Tongue (tissue), 2 donors: Measurements from ENCODE around the gene DUSP1. TPM values are rescaled to one million over a fixed set of nuclear protein-coding genes. Genes with fewer than 3 reads are reported as not detected.

ENCODE experiments used
- DNase-seq: peaks from one replicate; pipeline ENCODE4 v3.0.0-alpha.2; 2015
- total RNA-seq: library from RNA; depleted of rRNA; stranded (reverse); fragments of >200 nt; gene quantifications from one replicate; pipeline ENCODE4 v1.2.3, GENCODE V29; 2014

The DUSP1 gene
- total RNA-seq, 1 donor from 2014 or later: 301 TPM

DNA sequence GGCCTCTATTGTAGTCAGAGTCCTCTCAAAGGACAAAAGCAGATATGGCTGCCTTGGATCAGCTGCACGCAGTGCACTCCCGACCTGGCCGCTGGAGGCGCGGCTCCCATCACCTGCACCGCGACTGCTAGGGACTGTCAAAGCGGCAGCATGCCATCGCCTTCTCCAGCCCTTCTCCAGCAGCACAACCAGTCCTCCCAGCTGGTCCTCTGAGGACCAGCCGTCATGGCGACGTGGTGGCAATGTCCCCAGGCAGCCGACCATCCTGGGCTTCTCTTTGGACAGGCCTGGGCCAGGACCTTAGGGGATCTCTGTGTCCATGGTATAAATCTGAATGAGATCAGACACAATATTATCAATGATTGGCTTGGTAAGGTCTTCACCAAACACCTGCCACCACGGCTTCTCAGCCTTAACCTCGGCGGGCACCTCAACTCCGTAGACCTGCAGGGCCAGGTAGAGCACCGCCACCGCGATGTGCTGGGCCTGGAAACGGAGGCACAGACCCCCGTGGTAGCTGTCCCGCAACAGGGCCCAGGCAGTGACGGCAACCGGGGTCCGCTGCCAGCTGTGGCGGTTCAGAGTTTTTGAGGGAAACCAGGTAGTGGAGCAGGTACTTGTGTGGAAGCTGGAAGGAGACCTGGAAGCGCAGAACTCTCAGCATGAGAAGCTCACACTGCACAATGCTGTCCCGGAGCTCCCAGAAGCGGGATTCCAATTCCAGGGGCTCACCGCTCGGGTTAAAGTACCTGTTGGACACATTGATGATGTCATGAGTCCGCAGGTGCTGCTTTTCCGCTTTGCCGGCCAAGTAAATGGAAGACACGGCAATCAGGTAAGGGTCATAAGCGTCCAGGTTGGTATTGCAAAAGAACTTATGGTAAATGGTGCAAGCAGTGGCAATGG lies 8.5 kb downstream of the DUSP1 start:
- no peak for DNase-seq

DNA sequence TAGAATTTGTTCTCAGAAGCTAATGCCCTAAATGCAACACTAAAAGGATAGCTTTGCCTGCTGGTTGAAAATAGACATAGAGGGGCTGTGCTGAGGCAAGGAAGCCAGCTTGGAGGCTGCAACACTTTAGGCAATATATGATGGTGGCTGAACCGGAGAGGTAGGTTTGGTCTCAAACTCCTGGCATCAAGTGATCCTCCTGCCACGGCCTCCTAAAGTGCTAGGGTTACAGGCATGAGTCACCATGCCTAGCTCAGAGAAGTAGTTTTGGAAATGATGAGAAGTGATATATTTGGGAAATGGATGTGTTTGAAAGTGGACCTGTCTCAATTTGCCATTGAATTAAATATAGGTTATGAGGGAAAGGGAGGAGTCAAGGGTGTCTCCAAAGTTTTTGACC lies 10.0 kb downstream of the DUSP1 start:
- no peak for DNase-seq

DNA sequence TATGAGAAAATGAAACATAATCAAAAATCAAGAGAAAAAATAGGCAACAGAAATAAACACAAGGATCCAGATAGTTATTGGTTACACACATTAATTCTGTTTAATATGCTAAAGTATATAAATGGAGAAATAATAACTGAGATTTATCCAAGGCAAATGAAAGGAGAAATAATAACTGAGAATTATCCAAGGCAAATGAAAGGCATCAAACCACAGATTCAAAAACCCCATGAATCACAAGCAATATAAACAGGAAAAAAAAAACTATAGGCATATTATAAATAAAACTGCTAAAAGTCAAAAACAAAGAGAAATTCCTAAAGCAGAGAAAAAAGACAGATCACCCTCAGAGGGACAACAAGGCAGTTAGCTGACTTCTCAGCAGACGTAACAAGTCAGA lies 10.9 kb downstream of the DUSP1 start:
- DNase-seq: no peak

DNA sequence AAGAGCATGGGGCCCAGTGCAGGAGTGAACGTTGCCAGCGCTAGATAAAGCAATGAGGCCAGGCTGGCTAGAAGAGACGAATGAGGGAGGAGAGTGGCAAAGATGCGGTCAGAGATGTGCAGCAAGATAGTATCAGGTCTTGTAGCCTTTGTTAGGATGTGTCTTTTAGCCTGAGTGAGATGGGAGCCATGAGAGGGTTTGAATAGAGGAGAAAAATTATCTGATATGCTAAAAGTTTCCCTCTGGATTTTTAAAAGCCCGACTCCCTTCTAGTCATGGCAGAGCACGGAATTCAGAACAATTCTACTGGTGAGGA lies 12.2 kb downstream of the DUSP1 start:
- no peak for DNase-seq

DNA sequence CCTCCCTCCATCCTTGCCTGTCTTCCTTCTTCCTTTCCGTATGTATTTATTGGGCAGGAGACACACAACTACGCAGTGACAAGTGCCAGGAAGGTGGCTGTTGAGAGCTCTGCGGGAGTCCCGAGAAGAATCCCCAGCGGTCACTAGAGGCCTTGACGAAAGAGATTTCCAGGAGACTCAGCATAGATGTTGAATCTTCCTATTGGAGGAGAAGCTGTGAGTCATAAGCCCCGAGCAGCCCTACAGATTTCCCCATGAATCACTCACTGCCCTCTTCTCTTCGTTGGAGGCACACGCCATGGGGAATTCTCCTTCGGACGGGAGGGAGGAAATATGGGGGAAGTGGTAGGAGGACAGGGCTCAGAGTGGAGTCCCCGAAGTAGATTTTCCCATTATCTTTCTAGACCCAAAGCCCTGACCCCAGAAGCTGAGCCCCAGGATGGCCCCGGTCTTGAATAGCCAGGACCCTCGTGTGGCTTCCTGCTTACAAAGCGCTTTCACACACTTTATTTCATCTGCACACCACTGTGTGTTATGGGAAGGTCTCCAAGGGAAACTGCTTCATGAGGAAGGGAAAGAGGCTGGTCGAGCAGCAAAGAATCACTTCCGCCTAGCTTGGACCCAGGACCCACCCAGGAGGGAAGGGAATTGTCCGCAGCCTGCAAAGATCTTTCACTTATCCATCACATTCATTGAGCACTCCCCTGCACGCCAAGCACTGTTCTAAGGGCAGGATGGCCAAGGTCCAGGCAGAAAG lies 12.7 kb downstream of the DUSP1 start:
- no peak for DNase-seq

DNA sequence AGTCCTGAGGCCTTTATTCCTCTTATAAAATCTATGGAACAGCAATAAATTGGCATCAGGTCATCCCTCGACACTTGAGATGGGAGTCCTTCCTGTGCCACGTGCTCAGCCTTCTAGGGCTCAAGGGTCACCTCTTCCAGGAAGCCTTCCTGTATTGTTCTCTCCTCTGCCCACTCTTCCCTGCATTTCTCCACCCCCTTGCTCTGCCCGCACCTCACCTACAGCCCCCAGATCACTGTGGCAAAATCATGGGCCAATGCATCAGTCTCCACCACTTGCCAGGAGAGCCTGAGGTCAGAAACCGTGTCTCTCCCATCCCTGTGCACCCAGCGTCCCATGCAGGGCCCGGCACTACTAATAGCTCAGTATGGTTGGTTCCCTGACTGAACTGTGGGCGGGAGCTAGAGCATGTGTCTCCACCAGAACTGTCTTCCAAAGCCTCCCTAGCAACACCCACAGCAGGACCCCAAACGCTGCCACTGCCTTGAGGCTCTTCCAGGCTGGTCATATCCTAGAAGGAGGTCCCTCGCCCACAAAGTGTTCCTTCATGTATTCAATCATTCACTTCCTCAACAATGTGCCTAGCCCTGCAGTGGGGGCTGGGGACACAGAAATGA lies 13.5 kb downstream of the DUSP1 start:
- no peak for DNase-seq

DNA sequence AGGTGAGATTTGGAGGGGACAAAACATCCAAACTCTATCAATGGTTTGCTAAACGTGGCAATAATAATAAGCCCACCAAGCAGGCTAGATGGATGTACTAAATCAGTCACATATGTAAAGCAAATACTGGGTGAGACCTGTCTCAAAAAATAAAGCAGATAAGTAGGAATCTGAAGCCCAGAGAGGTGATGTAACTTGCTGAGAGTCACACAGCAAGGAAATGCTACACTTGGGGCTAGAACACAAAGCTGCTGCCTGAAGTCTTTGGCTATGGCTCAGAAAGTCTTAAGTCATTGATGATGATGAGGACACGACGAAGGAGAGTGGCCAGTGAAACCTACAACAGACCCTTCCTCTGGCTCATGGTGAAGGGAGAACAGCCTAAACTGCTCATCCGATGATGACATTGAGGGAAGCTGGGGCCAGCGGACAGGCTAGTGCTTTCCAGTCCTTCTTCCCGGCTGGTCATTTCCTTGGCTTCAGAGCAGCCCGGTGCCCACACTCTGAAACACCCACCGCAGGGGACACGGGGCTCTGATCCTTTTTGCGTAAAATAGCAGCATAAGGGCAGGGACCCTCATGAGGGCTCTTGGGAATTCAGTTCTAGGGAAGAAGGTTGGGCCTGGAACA lies 14.1 kb downstream of the DUSP1 start:
- no peak for DNase-seq

DNA sequence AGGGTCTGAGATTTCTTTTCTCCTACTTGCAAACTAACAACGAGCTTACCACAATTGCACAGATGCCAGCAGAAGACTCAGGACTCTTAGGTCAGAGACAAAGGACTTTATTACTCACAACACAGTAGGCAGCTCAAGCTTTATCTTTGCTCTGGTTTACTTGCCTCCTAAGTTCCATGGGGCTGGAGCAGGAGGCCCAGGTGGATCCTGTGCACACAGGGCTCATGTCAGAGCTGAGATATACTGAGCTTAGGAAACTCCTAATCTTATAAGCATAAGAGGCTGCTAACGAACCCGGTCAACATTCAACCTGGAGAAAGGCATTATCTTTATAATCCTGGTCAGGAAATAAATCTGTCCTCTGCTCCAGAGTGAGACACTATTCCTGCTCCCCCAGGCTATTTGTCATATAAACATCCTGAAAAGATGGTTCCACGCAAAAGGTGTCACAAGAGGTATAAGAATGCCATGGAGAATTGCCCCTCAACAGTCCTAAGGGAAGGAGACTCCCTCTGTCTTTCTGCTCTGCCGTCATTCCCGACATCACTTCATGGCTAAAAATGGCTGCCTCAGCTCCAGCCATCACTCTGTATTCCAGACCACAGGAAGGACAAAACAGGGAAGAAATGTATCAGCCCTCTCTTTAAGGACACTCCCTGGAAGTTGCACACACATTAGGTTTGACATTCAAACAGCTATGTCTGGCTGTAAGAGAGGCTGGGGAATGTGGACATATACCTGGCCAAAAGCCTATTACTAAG lies 16.2 kb downstream of the DUSP1 start:
- DNase-seq: no peak

DNA sequence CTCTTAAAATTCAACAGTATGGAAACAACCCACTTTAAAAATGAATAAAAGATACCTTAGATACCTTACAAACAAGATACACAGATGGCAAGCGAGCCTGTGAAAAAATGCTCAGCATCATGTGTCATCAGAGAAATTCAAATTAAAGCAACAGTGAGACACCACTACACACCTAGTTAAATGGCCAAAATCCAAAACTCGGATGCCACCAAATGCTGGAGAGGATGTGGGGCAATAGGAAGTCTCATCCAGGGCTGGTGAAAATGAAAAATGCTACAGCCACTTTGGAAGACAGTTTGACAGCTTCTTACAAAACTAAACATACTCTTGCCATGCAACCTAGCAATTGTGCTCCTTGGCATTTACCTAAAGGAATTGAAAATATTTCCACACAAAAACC lies 17.9 kb downstream of the DUSP1 start:
- no peak for DNase-seq

DNA sequence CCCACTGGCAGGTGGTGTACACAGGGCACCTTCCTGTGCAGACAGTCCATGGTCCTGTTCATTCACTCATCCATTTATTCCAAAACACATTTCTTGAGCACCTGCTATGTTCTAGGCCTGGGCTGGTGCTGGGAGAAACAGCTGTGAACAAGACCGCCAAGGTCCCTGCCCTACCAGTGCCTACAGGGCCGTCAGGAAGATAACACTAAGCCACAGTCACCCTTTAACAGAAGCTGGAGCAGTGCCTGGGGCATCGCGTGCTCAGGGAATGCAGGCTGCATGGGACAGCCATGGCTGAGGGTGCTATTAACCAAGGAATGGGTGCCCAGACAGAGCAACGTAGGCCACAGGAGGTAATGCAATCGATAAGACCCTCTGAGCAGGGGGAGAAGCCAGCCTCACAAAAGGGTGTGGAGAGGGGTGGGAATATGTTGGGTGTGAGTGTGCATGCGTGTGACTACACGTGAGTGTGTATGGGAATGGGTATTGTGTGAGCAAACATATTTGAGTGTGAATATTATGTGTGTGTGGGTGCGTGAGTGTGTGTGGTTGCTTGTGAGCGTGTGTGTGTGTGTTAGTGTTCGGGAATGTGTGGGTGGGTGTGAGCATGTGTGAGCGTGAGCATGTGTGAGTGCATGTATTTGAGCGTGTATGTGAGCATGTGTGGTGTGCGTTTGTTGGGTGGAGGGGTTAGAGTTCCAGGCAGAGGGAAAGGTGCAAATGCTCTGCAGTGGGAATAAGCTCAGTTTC lies 19.1 kb downstream of the DUSP1 start:
- DNase-seq: peak; percentile 40

DNA sequence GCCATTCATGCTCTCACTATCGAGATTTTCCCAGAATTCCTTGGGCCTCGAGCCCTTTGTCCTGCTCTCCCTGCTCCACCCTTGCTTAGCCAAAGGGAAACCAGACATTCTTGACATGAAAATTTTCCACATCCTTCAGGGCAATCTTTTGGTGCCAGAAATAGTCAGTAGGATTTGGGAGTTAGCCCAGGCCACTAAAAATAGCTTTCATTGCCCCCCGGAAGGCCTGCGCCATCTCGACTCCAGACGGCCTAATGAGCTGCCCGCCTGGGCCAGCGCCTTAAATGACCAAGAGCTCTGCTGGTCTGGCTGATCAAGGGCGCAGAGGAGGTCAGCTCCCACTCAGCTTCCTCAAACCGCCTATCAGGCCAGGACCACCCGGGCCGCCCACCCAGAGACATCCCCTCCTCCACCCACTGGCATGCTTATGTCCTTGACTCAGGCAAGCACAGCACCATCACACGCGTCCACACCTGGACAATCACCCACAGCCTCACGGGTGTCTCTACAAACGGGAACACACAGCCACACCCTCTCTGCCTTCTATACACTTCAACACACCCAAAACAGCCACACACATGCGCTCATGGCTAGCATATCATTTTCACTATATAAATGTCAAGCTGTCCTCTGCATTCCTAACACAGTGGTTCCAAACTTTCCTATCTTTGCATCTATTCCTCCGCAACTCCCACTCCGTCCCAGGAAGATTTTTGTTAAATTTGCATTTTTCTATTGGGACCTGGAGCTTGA lies 20.9 kb downstream of the DUSP1 start:
- DNase-seq: peak; percentile 48

DNA sequence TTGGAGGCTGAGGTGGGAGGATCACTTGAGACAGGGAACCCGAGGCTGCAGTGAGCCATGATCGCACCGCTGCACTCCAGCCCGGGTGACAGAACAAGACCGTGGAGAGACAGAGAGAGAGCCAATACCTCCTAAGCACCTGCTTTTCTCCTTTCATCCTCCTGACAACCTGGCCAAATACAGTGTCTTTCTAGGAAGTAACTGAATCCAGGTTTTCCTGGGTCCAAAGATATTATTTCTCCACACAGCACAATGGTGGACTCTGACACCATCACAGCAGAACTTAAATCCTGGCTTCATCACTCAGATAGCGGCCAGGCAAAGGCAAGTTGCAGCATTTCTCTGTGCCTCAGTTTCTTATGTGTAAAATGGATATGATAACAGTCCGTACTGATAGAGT lies 21.9 kb downstream of the DUSP1 start:
- DNase-seq: no peak

DNA sequence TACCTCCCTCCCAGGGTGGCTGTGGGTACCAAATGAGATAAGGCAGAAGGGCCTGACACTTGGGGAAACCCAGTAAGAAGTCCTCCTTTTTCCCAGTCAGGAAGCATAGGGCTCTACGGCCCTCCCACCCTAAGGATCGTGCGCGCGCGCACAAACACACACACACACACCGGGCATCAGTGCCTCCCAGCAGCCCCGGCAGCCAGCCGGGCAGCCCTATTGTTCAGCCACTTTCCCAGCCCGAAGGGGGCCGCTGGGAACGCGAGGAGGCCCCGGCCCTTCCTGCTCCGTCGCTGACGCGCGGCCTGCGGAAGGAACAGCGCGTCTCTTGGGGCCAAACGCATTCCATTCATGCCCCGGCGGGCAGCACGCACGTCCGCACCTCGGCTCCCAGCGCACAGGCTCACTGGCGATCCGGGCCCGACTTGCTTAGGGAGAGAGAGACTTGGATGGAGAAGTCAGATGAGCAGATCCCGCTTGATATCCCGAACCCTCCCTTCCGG lies 22.6 kb downstream of the DUSP1 start:
- peak; percentile 81 for DNase-seq

DNA sequence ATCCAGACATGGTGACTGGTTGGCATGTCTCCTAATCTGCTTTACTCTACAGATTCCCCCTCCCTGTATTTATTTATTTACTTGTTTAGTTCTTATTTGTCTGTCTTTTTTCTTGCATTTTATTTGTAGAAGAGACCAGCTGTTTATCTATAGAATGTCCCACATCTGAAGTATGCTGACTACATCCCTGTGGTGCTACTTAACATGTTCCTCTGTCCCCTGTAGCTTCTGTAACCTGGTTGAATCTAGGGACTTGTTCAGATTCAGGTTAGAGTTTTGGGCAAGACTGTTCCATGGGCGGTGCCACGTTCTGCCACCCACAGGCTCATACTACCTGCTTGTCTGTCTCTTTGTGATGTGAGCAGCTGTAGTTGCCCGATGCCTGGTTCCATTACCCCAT lies 23.5 kb downstream of the DUSP1 start:
- DNase-seq: no peak

DNA sequence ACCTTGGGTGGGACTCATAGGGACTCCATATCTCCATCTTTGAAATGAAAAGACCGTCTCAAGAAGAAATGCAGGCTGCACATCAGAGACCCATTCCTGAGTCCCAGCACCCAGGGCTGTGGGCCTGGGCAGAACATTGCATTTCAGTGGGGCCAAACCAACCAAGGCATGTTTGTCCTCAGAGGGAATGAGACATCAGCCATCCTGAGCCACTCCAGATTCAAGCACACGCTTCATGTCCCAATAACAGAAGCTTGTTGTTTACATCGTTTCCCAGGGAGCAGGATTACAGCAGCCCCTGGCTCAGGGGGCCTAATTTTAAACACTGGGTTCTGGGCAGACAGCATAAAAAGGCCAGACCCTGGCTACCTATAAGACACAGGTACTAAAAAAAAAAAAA lies 24.3 kb downstream of the DUSP1 start:
- no peak for DNase-seq

DNA sequence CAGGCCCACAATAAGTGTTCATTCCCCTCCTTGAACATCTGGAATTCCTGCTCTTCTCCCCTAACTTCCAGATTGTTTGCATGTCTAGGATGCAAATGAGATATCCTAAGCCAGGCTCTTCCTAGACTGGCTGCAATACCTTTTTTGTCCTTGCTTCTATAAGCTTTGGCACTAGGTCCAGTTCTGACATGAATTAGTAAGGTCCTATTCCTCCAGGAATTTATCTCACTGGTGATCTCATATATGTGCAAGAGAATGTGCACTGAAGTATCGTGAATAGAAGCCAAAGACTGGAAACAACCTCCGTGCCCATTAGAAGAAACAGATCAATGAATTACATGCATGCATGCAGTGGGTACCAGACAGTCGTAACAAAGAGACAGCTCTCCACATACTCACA lies 25.2 kb downstream of the DUSP1 start:
- no peak for DNase-seq

DNA sequence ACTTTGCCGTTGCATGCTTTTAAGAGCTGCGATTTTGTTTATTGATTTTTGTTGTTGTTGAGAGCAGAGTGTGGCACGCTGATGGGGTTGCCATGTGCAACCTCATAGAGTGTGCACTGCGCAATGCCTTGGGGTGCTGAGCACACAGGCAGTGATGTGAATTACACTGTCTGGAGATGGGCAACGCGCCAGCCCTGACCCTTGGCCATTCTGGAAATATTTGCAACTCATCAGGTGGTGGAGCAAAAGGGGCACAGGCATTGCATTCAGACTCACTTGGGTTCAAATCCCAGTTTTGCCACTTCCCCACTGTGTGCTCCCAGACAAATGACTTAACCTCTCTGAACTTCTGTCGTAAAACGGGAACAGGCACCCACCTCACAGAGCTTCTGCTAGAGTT lies 25.6 kb downstream of the DUSP1 start:
- DNase-seq: no peak

DNA sequence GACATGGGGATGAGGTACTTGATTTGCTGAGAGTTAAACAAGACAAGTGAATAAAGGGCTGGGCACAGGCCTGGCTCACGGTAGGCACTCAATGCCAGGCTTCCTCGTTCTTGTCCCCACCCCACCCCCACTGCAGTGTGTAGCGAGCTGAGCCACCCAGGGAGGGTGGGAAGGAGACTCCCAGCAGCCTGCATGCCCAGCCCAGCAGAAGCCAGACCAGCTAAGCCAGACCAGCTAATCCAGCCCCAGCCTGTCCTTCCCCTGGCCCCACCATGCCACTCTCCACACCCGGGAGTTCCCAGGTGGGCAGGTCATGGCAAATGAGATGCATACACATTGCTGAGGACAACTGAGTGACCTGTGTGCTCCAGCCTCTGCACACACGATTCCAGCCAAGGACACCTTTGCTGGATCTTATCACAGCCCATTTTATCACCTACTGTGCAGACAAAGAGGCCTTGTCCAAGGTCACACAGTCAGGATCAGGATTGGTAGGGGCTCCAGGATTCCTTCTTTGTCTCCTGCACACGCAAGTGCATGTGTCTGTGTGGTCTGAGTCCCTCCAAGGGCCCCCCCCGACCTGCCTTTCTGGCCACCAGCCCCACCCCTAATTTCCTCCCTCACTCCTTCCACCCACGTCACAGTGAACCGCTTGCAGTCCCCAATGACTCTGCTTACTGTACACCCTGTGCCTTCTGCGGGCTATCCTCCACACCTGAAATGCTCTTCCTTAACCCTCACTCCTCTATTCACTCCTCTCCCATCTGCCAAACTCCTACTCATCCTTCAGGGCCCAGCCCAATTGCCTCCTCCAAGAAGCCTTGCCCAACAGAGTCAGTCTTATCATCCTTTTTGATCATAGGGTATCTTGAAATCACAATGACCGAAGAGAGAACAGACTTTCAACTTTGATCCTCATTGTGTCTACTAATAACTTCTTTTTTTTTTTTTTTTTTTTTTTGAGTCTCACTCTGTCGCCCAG lies 26.6 kb downstream of the DUSP1 start:
- no peak for DNase-seq
